ENCODE results near the gene PARD3B. TPM values are rescaled to one million over a fixed set of nuclear protein-coding genes. Genes with fewer than 3 reads are reported as not detected.

PARD3B gene
- total and polyA plus RNA-seq, 2 of the 13 experiments (the other 11 are each of a cell fraction or from before 2014, with no cell fraction given), result 0.71 to 2.3 TPM

GRCh38 chr2:205463466-205464025 lies 918.3 kb downstream of the PARD3B start (continued):
- TF ChIP-seq ZNF770 (CRISPR knock-in tag; IDR thresholded peaks at IDR 0.05), result no peak

GRCh38 chr2:205464681-205465080 lies 919.4 kb downstream of the PARD3B start:
- ChIA-PET POLR2A (no interaction called here), CTCF (ENCODE audit: low intra/inter-chr PET ratio, low total read pairs) (no interaction called here)
- no peak for TF ChIP-seq EEA1 (CRISPR knock-in tag; IDR thresholded peaks at IDR 0.05; ENCODE audit: borderline replicate concordance)
- no peak for TF ChIP-seq ZNF101 (CRISPR knock-in tag; IDR thresholded peaks at IDR 0.05; ENCODE audit: borderline replicate concordance, low read depth)
- TF ChIP-seq ZNF230 (CRISPR knock-in tag; IDR thresholded peaks at IDR 0.05), result no peak
- Histone ChIP-seq H3K27me3 (ENCODE audit: control insufficient read depth in 1 of 2, insufficient read depth in 2 of 2, low read length in 2 of 2) (no peaks in the 10 kb centered on the region), H3K9me3 (ENCODE audit: low read length) (no peaks in the 10 kb centered on the region), H3K79me2 (ENCODE audit: insufficient read depth, low read length) (no peaks in the 10 kb centered on the region), H3K27ac (ENCODE audit: extremely low read length, insufficient read depth, low read length) (no peak overlapping the region), H2AFZ (ENCODE audit: low read length) (no peak overlapping the region), H3K4me3 (replicated peaks in 1 of 3; ENCODE audit: insufficient read depth in 1 of 3, low read depth in 2 of 3, low read length in 3 of 3) (no peak overlapping the region), H3K36me3 (replicated peaks in 1 of 2; ENCODE audit: control insufficient read depth in 1 of 2, insufficient read depth in 2 of 2, low read length in 2 of 2) (no peaks in the 10 kb centered on the region), H4K20me1 (ENCODE audit: insufficient read depth, low read length) (no peaks in the 10 kb centered on the region), H3K4me1 (ENCODE audit: insufficient read depth, low read length) (no peaks in the 10 kb centered on the region), H3K4me2 (ENCODE audit: low read depth, low read length) (no peak overlapping the region), H3K9ac (ENCODE audit: insufficient read depth, low read depth, low read length) (no peak overlapping the region)
- 68% methylated on average over 3 of the region's 3 CpGs for WGBS (ENCODE audit: low lambda C conversion rate)
- FAIRE-seq (no peak), ATAC-seq (no peak), DNase-seq (ENCODE audit: low spot score) (no peak)
- in situ Hi-C loops (cut with HindIII; ENCODE audit: extremely low pct_ligation_motif_present, low pct_unique_long_range_greater_than_20kb) (no loop called here), intact Hi-C loops (cut with micrococcal nuclease; ENCODE audit: unreplicated experiment) (no loop called here)
- BruUV-seq (replicated peaks), result no TSS peak

- ATAC-seq, result no peak
- CTCF ChIA-PET (ENCODE audit: low intra/inter-chr PET ratio, low total read pairs), result no interaction called here
- WGBS (ENCODE audit: low lambda C conversion rate), result 53% methylated on average over 3 of the region's 3 CpGs
These were observed 920.5 kb downstream of the PARD3B start for GRCh38 chr2:205465791-205466190.

More at GRCh38 chr2:205465791-205466190, 920.5 kb downstream of the PARD3B start:
- Histone ChIP-seq H3K36me3 (replicated peaks in 1 of 2; ENCODE audit: control insufficient read depth in 1 of 2, insufficient read depth in 2 of 2, low read length in 2 of 2) (no peaks in the 10 kb centered on the region), H3K4me1 (ENCODE audit: insufficient read depth, low read length) (no peaks in the 10 kb centered on the region), H3K4me3 (replicated peaks in 1 of 3; ENCODE audit: insufficient read depth in 1 of 3, low read depth in 2 of 3, low read length in 3 of 3) (no peak overlapping the region), H4K20me1 (ENCODE audit: insufficient read depth, low read length) (no peaks in the 10 kb centered on the region), H3K79me2 (ENCODE audit: insufficient read depth, low read length) (no peaks in the 10 kb centered on the region), H2AFZ (ENCODE audit: low read length) (no peak overlapping the region), H3K27ac (ENCODE audit: extremely low read length, insufficient read depth, low read length) (no peak overlapping the region), H3K9me3 (ENCODE audit: low read length) (no peaks in the 10 kb centered on the region), H3K27me3 (ENCODE audit: control insufficient read depth in 1 of 2, insufficient read depth in 2 of 2, low read length in 2 of 2) (no peaks in the 10 kb centered on the region), H3K4me2 (ENCODE audit: low read depth, low read length) (no peak overlapping the region), H3K9ac (ENCODE audit: insufficient read depth, low read depth, low read length) (no peak overlapping the region)
- in situ Hi-C loops (cut with HindIII; ENCODE audit: extremely low pct_ligation_motif_present, low pct_unique_long_range_greater_than_20kb) (no loop called here), intact Hi-C loops (cut with micrococcal nuclease; ENCODE audit: unreplicated experiment) (no loop called here)
- no peak for DNase-seq (ENCODE audit: low spot score)
- no TSS peak for BruUV-seq (replicated peaks)
- POLR2A ChIA-PET, result no interaction called here
- TF ChIP-seq NR2F6 (IDR thresholded peaks at IDR 0.05), result no peak
- no peak for TF ChIP-seq NR2F6 (CRISPR knock-in tag; IDR thresholded peaks at IDR 0.05)
- FAIRE-seq, result no peak

Measured in HepG2 (cell line).